ENCODE results near the gene DHX29. TPM values are rescaled to one million over a fixed set of nuclear protein-coding genes. Genes with fewer than 3 reads are reported as not detected.

DHX29 gene
- total RNA-seq, 6 experiments from 2014 or later, result 35.7 to 45.8 (median 41.7) TPM

- Mint-ChIP-seq H3K36me3 (ENCODE audit: low read depth) (no peaks in the 10 kb centered on the region), H3K4me1 (ENCODE audit: low read depth) (peaks cover 37% of the 10 kb centered on the region), H3K4me3 (no peak overlapping the region), H3K27me3 (ENCODE audit: insufficient read depth) (peaks cover 59% of the 10 kb centered on the region), H3K27ac (no peak overlapping the region), H3K9me3 (no peaks in the 10 kb centered on the region; the same call in 1 of the 2 replicates)
- no peak for DNase-seq
- TF ChIP-seq, protein P1, sequence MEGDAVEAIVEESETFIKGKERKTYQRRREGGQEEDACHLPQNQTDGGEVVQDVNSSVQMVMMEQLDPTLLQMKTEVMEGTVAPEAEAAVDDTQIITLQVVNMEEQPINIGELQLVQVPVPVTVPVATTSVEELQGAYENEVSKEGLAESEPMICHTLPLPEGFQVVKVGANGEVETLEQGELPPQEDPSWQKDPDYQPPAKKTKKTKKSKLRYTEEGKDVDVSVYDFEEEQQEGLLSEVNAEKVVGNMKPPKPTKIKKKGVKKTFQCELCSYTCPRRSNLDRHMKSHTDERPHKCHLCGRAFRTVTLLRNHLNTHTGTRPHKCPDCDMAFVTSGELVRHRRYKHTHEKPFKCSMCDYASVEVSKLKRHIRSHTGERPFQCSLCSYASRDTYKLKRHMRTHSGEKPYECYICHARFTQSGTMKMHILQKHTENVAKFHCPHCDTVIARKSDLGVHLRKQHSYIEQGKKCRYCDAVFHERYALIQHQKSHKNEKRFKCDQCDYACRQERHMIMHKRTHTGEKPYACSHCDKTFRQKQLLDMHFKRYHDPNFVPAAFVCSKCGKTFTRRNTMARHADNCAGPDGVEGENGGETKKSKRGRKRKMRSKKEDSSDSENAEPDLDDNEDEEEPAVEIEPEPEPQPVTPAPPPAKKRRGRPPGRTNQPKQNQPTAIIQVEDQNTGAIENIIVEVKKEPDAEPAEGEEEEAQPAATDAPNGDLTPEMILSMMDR (IDR thresholded peaks at IDR 0.05), result no peak
Measured at GRCh38 chr5:55230086-55230629, 77.3 kb downstream of the DHX29 start.

GRCh38 chr5:55227664-55228430 is 79.6 kb downstream of the DHX29 start:
- Mint-ChIP-seq H3K27me3 (ENCODE audit: insufficient read depth) (peaks cover 78% of the 10 kb centered on the region), H3K36me3 (ENCODE audit: low read depth) (no peaks in the 10 kb centered on the region; the same call in 1 of the 2 replicates), H3K9me3 (no peaks in the 10 kb centered on the region; the same call in 1 of the 2 replicates), H3K4me3 (peak overlapping the region; percentile 64), H3K27ac (no peak overlapping the region), H3K4me1 (ENCODE audit: low read depth) (peaks cover 30% of the 10 kb centered on the region)
- TF ChIP-seq, protein P1 (IDR thresholded peaks at IDR 0.05), result no peak
- no peak for DNase-seq

DNA sequence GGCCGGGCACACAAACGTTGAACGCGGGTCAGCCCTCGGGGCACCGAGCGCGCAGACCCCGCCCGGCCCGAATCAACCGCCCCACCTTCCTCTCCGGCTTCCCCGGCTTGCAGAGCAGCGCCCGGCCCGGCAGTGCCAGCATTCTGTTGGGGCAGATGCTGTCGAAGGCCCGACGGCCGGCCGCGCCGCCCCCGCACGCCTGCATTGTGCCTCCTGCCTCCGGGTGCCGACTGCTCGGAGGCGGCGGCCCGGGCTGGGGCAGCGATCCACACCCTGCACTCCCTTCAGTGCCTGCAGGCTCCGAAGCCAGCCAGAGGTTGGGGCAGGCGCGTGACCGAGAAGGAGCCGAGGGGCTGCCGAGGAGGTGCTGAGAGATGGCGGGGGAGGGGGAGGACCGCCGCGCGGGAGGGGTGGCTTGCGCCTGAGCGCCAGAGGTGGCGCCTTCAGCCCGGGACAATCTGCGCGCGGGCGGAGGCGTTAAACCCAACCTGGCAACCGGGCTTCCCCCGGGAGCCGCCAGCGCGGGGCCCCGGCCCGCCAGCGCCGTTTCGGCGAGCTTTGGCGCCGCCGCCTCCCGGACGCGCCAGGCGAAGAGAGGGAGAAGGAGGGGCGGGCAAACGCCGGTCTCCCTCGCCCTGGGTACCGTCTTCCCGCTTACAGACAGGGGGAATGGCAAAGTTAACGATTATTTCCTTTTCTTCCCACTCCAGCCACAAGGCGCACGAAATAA is 80.4 kb downstream of the DHX29 start, which contains the start of gene MCIDAS:
MCIDAS (minus strand) TSS at position 382 of the 730 bp plus-strand sequence; CDS start at position 205, 177 bp downstream.
- DNase-seq, result no peak
- peak within 1 kb of the TSS; percentile 64 for H3K4me3 Mint-ChIP-seq
- H3K27me3 Mint-ChIP-seq (ENCODE audit: insufficient read depth), result peaks cover 81% of the 10 kb centered on the region

DNA sequence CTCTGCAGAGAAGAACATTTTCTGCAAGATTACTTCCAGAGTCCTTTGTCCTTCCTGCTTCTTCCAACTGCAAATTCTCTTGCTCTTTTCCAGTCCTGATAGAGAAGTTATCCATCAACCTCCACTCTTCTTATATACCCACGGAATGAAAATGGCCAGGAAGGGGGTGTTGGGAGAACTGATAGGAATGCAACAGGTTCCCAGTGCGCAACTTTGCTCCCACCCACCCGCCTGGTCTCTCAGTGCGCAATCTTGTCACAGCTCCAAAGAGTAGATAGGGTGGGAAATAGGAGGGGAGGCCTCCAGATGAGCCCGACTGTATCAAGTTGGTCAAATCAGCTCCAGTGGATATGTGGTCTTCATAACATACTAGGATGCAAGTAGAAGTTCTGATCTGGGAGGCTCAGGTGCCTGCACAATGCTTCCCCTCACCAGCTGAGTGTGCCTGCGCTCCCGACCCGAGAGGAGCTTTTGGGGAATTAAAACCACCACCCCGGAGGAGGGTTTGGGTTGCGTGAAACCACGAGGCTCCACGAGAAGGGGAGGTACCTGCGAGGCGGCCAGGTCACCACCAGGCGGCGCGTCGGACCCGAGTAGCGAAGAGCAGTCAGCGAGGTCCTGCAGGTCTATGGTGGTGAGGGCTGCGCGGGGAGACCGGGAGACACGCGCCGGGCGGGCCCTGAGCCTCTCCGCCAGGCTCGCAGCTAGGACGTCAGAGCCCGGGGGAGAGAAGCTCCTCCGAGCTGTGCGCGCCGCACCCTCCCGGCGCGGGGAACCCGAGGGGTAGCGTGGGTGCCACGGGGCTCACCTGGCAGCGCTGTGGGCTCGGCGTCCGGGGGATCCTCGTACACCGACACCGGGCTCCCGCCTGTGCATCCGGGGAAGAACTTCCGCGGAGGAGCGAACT is 81.2 kb downstream of the DHX29 start:
- peaks cover 21% of the 10 kb centered on the region for H3K4me1 Mint-ChIP-seq (ENCODE audit: low read depth)
- peak overlapping the region; percentile 53; the same call in 1 of the 2 replicates for H3K4me3 Mint-ChIP-seq
- H3K27ac Mint-ChIP-seq, result no peak overlapping the region
- peak; percentile 5 for DNase-seq
- H3K27me3 Mint-ChIP-seq (ENCODE audit: insufficient read depth), result peaks cover 80% of the 10 kb centered on the region
- peaks cover 1% of the 10 kb centered on the region; the same call in 1 of the 2 replicates for H3K36me3 Mint-ChIP-seq (ENCODE audit: low read depth)
- H3K9me3 Mint-ChIP-seq, result no peaks in the 10 kb centered on the region
- TF ChIP-seq, protein P1 (IDR thresholded peaks at IDR 0.05), result peak; percentile 80

More for the DNA sequence above, 80.4 kb downstream of the DHX29 start, which contains the start of gene MCIDAS:
- TF ChIP-seq, protein P1 (IDR thresholded peaks at IDR 0.05), result no peak; the same call in 1 of the 2 replicates
- Mint-ChIP-seq H3K36me3 (ENCODE audit: low read depth) (no peaks in the 10 kb centered on the region; the same call in 1 of the 2 replicates), H3K27ac (no peak within 1 kb of the TSS), H3K9me3 (no peaks in the 10 kb centered on the region), H3K4me1 (ENCODE audit: low read depth) (peaks cover 29% of the 10 kb centered on the region)

All from HFFc6 (cell line).